ENCODE data around the gene DENND2D.
"Not testable (repeated sequence)": the region's sequence is repeated elsewhere in the genome, so short reads cannot be mapped to it uniquely, and the experiment has no call there.

The DENND2D gene

DNA sequence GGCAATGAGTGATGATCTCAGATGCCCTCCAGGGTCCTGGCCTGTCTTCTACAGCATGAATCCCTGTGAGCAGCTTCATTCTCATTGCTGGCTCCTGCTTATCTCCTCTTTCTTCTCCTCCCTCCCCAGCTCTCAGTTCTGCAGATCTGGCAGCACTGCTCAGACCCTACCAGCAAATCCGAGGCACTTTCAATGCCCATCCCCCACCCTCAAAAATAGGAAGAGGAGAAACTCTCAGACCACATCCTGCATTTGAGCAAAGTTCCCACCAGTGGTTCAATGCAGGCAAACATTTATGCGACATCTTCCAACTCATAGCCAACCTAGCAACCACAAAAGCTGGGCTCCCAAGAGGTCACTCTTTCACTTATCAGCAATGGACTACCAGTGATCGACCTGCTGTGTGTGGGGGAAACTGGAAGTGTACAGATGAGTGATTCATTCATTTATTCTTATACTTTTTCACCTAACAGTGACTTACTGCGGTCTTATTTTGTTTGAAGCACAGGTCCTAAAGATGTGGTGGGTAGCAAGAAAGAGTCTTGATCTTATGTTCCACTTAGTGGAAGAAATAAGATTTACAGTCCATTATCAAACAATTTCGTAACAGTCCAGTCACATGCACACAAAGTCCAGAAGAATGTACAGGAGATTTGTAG is 21.3 kb upstream of the DENND2D start:
- no peak for DNase-seq

DNA sequence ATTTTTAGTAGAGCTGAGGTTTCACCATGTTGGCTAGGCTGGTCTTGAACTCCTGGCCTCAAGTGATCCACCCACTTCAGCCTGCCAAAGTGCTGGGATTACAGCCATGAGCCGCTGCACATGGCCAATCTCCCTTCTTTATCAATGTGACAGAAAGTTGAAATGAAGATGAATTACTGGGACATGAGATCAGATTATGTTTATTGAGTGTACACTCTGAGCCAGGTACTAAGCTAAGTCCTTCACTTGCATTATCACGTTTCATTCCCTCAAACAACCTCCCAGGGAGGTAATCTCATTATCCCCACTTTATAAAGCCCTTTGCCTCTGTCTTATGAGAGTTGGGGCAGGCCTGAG is 20.8 kb upstream of the DENND2D start:
- DNase-seq, result peak; percentile 29 to 72

DNA sequence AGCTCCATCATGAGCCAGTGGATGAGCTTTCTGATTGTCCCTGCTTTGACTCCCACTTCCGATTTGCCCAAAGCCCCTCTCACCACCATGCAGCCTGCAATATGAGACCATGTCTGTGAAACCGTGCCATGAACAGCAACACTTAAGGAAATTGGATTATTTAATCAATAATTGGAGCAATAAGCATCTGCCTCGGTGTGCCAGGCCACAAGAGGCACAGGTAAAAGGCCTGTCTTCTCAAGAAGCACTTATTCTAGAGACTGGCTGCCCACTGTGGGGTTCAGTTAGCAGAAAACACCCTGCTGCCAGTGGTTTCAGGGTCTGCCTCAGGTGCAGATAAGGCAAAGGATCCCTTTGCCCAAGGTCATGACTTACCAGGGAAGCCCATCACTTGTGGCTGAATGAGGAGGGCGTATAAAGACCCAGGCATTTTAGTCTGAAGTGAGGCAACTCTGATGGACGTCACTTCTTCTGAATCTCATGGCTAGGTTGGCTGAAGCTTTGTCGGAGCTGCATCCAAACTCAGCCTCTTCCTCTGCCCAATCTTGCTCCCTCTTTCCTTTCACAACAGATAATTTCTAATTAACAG is 19.9 kb upstream of the DENND2D start:
- no peak for DNase-seq

DNA sequence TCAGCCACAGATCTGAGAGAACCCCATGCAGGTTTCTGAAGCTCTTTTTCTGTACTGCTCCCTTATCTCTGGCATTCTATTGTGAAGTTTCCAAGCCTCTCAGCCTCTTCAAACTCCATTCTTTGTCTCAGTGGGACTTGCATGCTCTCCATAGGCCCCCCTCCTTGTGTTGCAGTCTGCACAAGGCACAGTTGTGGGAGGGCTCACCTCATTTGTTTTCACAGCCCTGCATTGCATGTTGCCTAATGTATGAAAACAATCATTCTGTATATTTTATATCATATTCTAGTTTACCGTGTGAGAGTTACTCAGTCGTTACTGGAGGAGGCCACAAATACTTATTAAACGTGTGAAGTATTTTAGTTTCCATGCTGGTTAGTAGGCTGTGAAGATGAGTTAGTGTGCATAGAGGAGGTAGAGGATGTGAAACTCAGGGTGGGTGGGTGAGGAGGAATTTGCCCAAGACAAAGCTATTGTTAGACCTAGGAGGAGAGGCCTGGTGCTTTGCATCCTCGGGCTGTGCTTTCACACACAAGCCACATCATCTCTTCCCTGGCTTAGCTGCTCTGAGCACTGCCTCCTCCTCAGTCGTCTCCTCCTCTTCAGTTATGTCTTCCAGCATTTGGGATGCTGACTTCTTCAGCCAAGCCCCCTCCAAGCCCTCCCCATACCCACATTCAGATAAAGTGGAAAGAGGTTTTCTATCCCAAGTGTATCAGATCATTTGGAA is 19.3 kb upstream of the DENND2D start:
- no peak for DNase-seq

DNA sequence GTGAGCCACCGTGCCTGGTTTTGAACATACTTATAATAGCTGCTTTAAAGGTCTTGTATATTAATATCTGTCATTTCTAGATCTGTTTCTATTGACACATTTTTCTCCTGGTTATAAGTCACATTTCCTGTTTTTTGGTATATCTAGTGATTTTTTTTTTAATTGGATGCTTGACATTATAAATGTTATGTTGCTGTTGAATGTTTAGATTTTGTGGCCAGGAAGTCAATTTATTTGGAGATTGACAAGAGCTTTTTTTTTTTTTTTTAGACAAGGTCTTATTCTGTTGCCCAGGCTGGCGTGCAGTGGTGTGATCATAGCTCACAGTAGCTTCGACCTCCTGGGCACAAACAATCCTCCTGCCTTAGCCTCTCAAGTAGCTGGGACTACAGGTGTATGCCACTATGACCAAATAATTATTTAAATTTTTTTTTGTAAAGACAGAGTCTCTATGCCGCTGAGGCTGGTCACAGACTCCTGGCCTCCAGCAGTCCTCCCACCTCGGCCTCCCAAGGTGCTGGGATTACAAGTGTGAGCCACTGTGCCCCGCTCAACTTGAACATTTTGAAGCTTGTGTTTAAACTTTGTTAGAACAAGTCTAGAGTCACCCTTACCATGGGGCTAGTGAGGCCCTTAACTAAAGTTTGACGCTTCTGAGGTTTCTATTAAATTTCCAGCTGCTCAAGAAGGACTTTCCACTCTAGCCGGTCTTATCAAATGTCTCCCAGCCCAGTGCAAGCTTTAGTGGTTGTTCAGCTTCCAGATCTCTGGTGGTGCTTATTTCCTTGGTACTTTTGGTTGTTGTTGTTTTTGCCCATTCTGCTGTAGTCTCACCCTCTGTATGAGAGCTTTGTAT is 18.5 kb upstream of the DENND2D start:
- DNase-seq, result no peak

DNA sequence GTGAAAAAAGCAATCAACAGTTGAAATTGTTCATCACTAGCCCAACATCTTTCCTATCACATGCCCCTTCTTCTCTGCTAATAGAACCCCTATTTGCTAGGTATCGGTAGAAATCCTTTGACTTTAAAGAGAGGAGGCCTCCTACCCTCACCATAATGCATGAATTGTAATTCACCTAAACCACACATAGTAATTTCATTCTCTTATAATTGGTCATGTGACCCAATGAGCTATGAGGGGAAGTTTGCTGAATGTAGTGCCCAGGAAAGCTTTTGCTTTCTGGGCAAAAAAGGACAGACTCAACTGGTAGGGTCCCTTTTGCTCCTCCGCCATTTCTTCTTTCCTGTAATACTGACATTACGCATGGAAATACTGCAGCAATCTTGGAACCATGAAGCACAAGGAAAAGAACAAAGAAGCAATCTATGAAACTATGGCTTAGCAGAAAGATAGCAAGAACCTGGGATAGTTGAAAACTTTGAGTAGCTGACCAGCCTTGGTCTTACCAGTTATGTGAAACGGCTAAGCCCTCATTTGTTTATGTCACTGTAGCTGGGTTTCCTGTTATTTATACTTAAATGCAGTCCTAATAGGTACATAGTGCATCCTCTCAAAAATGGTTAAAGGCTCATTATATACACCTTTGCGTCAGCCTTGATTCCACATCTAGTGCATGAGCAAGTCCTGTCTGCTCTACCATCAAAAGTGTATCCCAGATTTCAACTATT is 16.9 kb upstream of the DENND2D start:
- no peak for DNase-seq

DNA sequence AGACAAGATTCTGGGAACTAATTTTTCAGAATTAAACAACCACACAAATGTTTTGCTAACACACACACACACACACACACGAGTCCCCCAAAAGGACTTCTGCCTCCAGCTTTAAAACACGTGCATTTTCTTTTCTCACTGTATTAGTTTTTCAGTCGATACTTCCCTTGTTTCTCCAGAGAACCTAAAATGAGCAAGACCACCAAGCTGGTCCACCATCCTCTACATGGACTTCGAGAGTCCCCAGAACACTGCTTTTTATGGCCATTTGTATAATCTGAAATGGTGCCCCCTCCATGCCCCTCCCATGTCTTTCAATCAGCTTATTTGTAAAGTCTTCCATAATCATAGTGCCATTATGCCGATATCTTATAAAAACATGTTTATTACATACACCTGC is 16.3 kb upstream of the DENND2D start:
- no peak for DNase-seq

DNA sequence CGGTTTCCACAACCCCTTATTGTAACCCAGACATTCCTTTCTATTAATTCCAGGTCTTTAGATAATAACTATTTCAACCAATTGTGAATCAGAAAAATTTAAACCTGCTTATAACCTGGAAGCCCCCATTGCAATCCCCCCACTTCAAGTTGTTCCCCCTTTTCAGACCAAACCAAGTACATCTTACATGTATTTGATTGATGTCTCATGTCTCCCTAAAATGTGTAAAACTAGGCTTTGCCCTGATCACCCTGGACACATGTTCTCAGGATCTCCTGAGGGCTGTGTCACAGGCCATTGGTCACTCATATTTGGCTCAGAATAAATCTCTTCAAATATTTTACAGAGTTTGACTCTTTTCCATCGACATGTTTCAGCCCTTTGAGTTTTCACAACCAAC is 14.8 kb upstream of the DENND2D start:
- DNase-seq, result not testable (repeated sequence)

DNA sequence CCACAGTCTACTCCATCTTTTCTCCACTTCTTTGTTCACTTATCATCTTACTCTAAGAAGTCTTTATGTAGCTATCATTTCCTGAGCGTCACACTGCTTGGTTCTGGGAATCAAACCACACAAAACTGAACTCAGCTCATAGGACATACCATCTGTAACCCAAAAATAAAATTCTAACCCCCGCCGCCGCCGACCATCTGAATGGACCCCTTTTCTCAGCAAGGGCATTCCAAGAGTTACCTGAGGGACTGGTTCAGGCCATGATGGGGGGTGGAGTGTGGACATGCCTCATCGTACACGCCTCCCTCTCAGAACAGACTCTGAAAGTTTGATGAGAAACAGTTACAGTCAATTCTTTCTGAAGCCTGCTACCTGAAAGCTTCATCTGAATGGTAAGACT is 14.4 kb upstream of the DENND2D start:
- no peak for DNase-seq

DNA sequence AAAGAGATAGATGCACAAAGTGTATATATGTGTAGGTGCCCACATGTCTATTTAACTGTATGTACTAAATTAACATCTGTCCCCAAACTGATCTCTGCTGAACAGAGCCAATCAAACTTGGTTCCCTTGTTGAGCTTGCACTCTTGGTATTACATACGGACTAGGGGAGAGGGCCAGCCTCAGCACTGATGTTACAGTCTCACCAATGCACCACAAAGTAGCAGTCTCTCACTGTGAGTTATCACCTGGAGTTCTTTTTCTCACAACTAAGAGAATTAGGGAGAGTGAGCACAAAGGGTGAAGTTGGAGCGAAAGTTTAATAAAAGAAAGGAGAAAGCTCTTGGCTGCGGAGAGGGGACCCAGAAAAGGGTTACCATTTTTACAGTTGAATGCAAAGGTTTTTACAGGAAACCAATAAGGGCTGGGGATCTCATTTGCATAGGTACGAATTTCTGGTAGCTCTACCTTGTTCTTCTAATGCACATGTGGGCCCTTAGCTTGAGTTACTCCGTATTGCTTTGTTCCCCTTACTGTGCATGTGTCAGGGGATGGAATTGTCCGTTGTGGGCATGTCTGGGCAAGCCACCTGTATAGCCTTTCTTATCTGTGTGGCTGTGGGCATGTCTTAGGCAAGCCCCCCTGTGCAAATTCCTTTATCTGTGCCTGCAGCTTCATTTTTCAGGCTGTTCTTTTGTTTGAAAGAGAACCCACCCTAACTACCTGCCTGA is 13.8 kb upstream of the DENND2D start:
- DNase-seq, result no peak

DNA sequence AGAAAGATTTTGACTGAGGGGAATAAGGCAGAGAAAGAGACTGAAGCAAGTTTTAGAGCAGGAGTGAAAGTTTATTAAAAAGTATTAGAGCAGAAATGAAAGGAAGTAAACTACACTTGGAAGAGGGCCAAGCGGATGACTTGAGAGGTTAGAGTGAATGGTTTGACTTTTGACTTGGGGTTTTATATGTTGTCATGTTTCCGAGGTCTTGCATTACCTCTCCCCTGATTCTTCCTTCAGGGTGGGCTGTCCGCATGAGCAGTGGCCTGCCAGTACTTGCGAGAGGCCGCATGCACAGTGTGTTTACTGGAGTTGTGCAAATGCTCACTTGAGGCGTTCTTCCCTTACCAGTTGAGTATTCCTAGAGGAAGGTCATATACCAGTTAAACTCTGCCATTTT is 13.0 kb upstream of the DENND2D start:
- DNase-seq, result no peak

DNA sequence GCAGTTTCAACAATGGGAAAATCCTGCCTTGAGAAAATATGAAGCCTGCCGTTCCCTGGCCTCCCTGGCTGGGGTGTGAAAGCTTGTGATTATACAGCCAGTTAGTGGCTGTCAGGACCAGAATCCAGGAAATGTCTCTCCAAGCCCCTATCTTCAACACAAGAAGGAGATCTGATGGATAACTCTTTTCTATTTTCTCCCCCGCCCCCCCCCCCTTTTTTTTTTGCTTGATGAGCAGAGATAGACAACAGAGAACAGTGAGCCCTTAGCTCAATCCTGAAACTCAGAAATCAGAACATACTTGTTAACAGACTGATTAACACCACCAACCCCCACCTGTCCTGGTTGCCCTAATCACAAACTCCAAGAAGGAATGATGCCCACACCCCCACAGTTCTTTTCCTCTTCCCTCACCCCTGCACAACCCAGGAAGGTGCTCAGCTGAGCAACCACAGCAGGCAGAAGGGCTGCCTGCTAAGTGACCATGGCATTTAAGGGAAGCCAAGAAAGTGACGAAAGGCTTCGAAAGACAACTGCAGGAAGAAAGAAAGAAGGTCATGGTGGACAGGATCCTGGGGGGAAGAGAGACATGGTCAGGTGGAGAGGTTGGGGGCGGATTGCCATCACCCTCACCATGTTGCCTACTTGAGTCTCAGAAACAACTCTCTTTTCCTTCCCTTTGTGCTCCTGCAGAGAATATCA is 12.3 kb upstream of the DENND2D start:
- no peak for DNase-seq

DNA sequence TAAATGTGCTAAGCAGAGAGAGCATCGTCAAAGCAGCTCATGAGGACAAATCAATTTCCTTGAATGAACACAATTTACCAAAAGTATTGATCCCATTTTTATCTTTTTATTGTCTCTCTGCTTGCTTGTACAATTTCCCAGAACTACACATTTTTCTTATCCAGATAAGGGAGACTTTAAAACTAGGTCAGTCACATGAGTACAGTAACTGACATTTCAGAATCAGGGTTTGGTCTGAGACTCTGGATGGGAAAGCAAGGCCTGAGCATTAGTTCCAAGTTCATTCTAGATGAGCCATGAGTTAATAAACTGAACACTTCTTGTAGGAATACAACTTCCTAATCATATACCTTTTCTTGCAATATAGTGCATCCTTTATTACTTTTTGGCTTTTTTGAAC is 11.5 kb upstream of the DENND2D start:
- no peak for DNase-seq

DNA sequence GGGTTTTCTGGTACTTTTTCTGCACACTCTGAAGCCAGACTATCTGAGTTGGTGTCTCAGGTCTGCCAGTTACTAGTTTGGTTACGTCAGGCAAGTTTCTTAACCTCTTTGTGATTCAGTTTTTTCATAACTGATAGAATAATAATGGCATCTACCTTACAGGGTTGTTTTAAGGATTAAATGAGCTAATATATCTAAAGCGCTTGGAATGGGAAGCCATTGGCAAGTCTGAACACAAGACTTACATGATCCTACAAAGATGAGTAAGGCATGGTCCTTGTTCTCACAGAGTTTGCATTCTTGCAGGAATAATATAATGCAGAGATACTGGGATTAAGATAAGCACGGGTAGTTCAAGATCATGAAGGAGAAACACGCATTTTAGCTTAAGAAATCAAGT is 9.2 kb upstream of the DENND2D start:
- no peak for DNase-seq

DNA sequence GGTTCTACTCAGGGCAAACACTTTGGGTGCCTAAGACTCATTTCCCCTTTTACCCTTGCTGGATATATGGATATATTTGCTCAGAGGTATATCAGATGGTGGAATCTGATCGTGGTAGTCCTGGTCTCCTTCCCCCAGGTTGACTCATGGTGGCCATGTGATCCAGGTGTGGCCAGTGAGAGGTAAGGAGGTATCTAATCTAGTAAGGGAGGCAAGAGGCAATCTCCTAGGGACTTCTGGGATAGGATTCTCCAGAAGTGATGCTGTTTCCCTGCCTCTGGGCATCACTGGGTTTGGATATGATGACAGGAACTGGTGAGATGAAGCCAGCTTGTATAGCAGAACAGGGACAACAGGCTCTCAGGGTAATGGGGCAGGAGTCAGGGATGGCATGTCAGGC is 8.5 kb upstream of the DENND2D start:
- no peak for DNase-seq

DNA sequence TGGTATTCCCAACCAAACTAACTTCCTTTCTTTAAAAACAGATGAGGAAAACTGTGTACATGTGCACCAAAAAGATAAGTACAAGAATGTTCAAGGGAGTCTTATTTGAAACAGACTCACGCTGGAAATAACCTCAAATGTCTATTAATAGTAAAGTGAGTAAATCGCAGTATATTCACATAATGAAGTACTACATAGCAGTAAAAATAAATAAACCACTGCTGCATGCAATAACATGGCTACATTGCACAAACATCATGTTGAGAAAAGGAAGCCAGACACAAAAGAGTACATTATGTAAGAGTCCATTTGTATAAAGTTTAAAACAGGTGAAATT is 5.2 kb upstream of the DENND2D start:
- no peak for DNase-seq

DNA sequence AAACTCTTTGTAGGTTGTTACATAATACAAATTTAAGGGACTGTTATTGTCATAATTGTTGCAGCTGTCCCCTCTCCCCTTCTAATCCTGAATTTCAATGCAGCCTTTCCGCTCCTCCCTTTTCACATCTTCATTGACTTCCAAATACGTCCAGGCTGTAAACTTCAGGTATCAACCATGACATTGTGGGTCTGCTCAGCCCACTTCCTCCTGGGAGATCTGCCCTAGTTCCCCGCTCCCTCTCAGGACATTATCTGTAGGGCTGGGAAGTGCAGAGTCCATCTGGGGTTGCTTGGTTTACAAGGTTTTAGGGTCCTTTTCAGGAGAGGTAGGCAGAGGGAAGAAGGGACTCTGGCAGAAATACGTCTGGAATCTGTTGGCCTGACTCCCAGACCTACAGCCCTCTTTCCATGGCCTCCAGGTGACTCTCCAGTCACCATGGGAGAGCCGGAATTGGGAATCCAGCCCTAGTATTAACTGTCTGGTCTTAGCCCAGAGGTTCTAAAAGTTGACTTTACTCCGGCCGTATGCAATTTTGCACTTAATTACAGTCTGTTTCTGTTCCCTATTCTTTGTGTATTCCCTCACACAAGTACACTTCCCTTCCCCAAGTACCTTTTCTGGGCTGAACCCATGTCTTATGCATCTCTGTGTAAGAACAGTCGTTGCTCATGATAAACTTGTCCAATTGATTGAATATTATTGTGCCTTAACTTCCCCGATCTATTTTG is 4.7 kb upstream of the DENND2D start:
- DNase-seq, result no peak

DNA sequence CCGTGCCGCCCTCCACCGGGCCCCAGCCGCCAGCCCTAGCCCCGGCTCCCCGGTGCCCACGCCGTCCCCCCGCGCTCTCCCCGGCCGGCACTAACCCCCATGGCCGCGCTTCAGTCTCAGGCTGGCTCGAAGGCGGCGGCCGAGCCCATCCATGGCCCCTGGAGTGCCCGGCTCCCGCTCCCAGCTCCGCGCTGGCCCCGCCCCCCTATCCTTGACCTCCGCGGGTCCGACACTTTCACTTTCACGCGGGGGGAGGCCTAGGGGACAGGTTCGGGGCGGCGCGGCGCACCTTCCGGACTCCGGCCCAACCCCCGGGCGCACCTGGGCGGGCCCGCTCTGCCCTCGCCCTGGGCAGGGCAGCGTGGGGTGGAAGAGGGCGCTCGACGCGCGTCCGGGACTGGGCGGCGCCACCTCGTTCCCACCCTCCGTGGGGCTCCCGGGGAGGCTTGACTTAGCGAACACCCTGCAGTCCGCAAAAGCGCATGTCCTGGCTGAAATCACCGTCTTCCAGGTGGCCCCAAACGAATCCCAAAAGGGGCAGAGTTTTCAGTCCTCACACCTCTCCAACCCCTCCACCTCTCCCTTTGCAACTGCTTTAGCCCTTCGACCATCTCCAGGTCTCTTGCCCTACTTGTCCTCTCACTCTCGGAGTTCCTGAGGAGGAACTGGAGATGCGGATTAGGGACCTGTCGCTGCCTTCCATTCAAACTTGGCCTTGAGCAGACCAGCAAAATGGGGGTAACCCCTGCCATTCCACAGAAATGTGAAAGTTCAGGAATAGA is 3.9 kb upstream of the DENND2D start:
- no peak for DNase-seq

DNA sequence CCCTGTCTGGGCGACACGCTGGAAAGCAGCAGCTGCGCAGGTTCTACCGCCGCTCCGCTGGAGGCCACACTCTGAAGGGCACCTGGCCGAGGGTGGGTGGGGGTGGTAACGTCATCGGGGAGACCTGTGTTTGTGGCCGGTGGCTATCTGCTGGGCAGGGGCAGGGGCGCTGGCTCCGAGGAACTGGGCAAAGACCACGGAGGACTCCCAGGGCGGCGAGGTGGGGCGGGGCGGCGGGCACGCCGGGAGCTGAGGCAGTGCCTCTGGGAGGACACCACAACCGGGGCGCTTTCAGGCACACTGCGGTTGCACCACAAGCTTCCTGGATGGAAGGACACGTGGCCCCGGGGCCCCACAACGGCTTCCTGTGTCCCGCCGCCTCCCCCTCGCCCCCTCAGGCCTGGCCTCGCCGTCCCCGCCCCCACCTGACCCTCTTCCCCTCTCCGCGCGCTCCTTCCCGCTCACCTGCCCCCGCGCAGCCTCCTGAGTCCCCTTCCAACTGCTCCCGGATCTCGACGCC is 3.3 kb upstream of the DENND2D start:
- no peak for DNase-seq

Data from NCI-H524 (cell line).